ENCODE data around the gene MORN3. TPM values are rescaled to one million over a fixed set of nuclear protein-coding genes. Genes with fewer than 3 reads are reported as not detected.
A peak's percentile ranks its signal among the peaks of the same experiment; 100 is the strongest.
"Not testable (repeated sequence)": the region's sequence is repeated elsewhere in the genome, so short reads cannot be mapped to it uniquely, and the experiment has no call there.

Gene MORN3
- 0.42 TPM for polyA plus RNA-seq (2013, experiment 1 of 2; ENCODE audit: insufficient read length)
- polyA plus RNA-seq (2013, experiment 2 of 2; ENCODE audit: insufficient read length): 0.15 TPM

- no peak for DNase-seq
Observed at GRCh38 chr12:121669521-121669900, at the start of gene MORN3. TSS of gene MORN3 (minus strand) at chr12:121669654. CDS start at chr12:121669483, 171 bp downstream.

- no peak for DNase-seq
Observed at GRCh38 chr12:121718653-121719239, 49.3 kb upstream of the MORN3 start.

GRCh38 chr12:121717041-121717699, 47.7 kb upstream of the MORN3 start:
- DNase-seq: peak; percentile 71

- DNase-seq: no peak
Observed at GRCh38 chr12:121715862-121716435, 46.5 kb upstream of the MORN3 start.

GRCh38 chr12:121715055-121715454, 45.6 kb upstream of the MORN3 start:
- not testable (repeated sequence) for DNase-seq

- DNase-seq: no peak
Observed at GRCh38 chr12:121713793-121714192, 44.3 kb upstream of the MORN3 start.

- DNase-seq: no peak
Observed at GRCh38 chr12:121713257-121713777, 43.9 kb upstream of the MORN3 start.

- peak; percentile 77 for DNase-seq
Observed at GRCh38 chr12:121712461-121713256, 43.2 kb upstream of the MORN3 start, which contains the start of gene TMEM120B. TSS of gene TMEM120B (plus strand) at chr12:121712752. CDS start at chr12:121712896, 144 bp downstream.

- no peak for DNase-seq
Observed at GRCh38 chr12:121712190-121712460, 42.7 kb upstream of the MORN3 start.

- DNase-seq: no peak
Observed at GRCh38 chr12:121711361-121712189, 42.1 kb upstream of the MORN3 start.

GRCh38 chr12:121709478-121709961, 40.1 kb upstream of the MORN3 start:
- peak; percentile 61 for DNase-seq

- not testable (repeated sequence) for DNase-seq
Observed at GRCh38 chr12:121709064-121709424, 39.6 kb upstream of the MORN3 start.

- no peak for DNase-seq
Observed at GRCh38 chr12:121708313-121709063, 39.0 kb upstream of the MORN3 start.

- DNase-seq: no peak
Observed at GRCh38 chr12:121705514-121705913, 36.1 kb upstream of the MORN3 start.

- no peak for DNase-seq
Observed at GRCh38 chr12:121702944-121703343, 33.5 kb upstream of the MORN3 start.

GRCh38 chr12:121701667-121702277, 32.3 kb upstream of the MORN3 start:
- DNase-seq: no peak

- DNase-seq: not testable (repeated sequence)
Observed at GRCh38 chr12:121697861-121698260, 28.4 kb upstream of the MORN3 start.

- DNase-seq: peak; percentile 49
Observed at GRCh38 chr12:121697093-121697698, 27.7 kb upstream of the MORN3 start.

GRCh38 chr12:121693155-121693687, 23.8 kb upstream of the MORN3 start:
- no peak for DNase-seq

GRCh38 chr12:121692744-121693143, 23.3 kb upstream of the MORN3 start:
- not testable (repeated sequence) for DNase-seq

Data from fibroblast of skin of scalp (primary cell).